ENCODE results near the gene BRD2. TPM values are rescaled to one million over a fixed set of nuclear protein-coding genes. Genes with fewer than 3 reads are reported as not detected.
"Not testable (repeated sequence)": the region's sequence is repeated elsewhere in the genome, so short reads cannot be mapped to it uniquely, and the experiment has no call there.

BRD2 gene
- total RNA-seq = 64.1 TPM
- long read RNA-seq, full-length matches to known transcripts = 2 of 14 reads
- long read RNA-seq, partial matches to known transcripts = 7 of 14 reads
- long read RNA-seq, other reads (novel, unspliced or antisense) = 5 of 14 reads

DNA sequence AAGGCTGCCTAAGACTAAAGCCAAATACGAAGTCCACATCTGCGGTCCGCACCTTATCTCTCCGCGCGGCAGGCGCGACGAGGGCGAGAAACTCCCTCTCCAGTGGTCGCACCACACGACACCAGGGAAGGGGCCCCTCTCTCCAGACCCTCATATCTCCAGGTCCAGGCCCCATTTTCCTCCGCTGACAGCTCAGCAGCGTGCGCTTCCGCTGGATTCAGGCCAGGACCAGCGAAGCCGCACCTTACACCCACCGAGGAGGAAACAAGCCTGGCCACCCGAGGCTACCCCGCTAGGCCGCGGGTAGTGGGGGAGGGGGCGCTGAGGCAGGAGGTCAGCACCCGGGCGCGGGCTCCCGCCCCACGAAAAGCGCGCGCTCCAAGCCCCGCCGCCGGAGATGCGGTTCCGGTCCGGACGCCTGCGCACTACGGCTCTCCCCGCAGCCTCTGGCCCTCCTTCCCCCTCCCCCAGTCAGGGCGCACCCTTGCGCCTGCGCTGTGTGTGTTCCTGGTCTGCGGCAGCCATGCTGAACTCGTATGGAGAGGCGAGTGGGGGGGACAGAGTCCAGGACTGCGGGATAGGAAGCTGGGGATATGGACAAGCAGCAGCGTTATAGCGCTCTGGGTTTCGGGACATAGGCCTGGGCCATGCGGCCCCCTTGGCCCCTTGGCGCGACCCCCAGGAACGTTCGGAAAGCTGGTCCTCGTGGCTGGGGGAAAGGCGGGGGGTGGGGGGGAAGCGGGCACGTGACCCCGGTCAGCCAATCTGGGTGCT lies at the start of gene BRD2:
Gene BRD2 (plus strand): TSS at position 502 of the 774 bp plus-strand sequence. CDS start 4,305 bp downstream, outside the sequence.
- DNase-seq (ENCODE audit: missing footprints) (peak; percentile 97), ATAC-seq (peak; percentile 74)
- intact Hi-C loops (cut with DNase I) = loop anchor here (5.0 kb wide), 1 partner anchor 36 kb away; no protein-coding TSS in a partner anchor

DNA sequence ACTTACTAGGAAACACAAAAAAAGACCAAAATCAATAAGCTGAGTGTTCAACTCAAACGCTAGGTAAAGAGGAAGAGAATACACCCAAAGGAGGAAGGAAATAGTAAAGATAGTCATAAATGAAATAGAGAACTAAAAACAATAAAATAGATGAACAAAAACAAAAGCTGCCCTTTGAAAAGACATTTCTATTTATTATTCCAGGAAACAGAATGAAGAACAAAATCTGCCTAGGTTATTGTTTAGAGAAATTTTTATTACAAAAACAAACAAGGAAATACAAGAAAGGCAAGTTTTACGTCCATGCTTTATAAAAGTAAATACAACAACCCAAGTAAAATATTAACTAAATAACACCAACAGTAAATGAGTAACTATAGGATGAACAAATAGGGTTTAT lies 47.7 kb upstream of the BRD2 start:
- intact Hi-C loops (cut with DNase I) = no loop called here
- no peak for ATAC-seq
- no peak for DNase-seq (ENCODE audit: missing footprints)

DNA sequence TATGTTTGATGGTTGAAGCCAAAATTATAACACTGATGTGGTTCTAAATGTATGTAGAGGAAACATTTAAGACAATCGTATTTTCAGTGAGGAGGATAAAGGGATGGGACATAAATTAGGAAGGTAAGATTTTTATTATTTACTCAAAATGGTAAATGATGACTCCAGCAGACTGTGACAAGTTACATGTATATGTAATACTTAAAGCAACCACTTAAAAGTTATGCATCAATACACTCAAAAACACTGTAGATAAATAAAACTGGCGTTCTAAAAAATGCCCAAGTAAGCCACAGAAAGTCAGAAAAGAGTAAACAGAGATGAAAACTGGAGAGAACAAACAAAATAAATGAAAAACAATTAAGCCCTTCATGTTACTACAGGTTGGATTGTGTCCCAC lies 46.3 kb upstream of the BRD2 start:
- intact Hi-C loops (cut with DNase I) = no loop called here
- DNase-seq (ENCODE audit: missing footprints) (no peak), ATAC-seq (no peak)

DNA sequence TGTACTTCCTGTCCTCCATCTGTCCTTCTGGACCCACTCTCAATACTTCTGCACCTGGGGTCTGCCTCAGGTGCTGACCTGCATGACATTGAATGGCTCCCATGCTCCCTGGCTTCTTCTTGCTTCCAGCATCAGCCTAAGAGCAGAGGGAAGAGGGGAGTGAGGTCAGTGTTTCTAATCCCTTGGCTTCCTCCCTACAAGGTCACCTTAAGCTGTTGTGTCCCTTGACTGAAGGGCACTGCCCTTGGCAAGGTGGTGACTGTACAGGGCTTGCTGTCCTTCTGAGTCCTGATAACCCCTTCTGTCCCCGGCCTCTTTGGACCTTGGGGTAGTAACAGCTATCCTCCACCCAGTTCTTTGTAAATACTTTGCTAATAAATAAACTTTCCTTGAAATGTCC lies 37.2 kb upstream of the BRD2 start:
- intact Hi-C loops (cut with DNase I) = loop anchor here (5.0 kb wide), 1 partner anchor 36 kb away; the partner anchor contains the start of gene BRD2
- no peak for DNase-seq (ENCODE audit: missing footprints)
- ATAC-seq = no peak

DNA sequence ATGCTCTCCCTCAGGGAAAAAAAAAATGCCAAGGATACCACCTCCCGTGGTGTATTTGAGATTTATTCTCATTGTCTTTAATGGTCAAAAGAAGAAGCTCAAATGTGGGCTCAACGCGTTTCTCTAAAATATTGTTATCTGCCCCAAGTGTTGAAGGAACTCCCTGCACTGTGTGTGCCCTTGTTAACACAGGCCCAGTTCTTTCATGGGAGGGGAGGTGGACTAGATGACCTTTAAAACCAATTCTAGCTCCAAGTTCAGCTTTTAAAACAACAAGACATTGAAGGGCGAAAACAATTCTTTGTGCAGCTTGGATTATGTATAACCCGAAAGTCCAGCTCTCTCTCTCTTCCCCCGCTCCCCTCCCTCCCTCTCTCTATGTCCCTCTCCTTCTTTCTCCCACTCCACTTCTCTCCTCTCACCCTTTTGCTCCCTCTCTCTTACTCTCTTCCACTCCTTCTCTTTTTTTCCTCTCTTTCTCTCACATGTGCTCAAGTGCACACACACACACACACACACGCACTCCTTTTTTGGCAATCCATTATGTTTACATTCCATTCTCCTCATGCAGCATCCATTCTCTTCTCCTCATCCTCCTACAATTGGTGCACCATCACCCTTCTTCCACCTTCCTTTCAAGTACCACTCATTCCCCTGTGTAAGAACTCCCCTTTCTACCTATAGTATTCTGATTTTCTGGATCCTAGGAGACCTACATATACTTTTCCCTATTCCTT lies 36.1 kb upstream of the BRD2 start:
- intact Hi-C loops (cut with DNase I) = loop anchor here (5.0 kb wide), 1 partner anchor 35 kb away; the partner anchor contains the start of gene BRD2
- ATAC-seq = no peak
- DNase-seq (ENCODE audit: missing footprints) = no peak

DNA sequence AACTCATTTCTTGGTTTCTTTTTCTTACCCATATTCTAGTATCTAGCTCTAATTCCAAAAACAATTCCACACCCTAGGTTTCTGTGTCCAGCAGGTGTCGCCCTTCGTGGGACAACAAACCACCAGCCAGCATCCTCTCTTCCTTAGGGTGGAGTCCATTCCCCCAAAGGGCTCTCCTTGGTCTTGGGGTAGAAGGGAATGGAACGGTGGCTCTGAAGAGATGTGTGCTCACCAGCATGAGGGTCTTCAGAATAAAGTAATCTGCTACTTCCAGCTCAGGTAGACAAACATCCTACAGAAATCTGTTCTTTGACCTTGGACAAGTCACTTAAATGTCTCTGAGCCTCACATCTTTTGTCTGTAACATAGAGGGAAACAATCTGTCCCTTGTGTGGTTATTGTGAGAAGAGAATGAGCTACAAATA lies 34.7 kb upstream of the BRD2 start:
- peak; percentile 73 for ATAC-seq
- intact Hi-C loops (cut with DNase I) = loop anchor here (1.0 to 5.0 kb wide), 3 partner anchors 19 to 51 kb away; partner anchors contain the start of genes BRD2 and HLA-DMA
- DNase-seq (ENCODE audit: missing footprints) = peak; percentile 84

DNA sequence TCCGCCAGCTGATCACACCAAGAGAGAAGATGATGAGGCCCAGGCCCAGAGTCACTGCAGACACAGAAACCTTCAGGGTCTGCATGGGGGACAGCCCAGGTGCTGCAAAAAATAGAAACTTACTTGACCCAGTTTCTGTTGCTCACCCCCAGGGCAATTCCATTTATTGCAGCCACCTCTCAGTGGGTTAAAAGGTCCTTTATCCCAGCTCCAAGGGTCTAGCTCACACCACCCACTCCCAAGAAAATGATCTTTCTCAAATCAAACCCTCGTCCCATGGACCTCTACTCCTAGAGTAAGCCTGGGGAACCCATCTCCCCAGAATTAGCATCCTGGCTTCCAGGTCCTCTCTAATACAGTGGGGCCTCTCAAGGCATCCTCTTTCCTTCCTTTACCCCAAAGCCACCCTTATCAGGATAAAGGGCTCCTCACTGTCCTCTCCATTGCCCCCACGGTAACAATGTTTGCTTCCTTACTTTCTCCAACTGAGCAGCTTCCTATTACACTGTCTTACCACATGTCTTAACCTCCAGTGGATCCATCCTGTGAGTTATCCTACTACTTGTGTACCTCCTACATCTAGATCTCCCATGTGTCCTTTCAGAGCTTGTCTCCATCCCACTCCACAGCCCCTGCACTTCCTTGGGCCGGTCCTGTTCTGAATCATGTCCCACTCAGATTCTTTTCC lies 32.7 kb upstream of the BRD2 start:
- no peak for ATAC-seq
- intact Hi-C loops (cut with DNase I) = loop anchor here (2.0 kb wide), 1 partner anchor 17 kb away; the partner anchor contains the start of gene HLA-DMA
- no peak for DNase-seq (ENCODE audit: missing footprints)

DNA sequence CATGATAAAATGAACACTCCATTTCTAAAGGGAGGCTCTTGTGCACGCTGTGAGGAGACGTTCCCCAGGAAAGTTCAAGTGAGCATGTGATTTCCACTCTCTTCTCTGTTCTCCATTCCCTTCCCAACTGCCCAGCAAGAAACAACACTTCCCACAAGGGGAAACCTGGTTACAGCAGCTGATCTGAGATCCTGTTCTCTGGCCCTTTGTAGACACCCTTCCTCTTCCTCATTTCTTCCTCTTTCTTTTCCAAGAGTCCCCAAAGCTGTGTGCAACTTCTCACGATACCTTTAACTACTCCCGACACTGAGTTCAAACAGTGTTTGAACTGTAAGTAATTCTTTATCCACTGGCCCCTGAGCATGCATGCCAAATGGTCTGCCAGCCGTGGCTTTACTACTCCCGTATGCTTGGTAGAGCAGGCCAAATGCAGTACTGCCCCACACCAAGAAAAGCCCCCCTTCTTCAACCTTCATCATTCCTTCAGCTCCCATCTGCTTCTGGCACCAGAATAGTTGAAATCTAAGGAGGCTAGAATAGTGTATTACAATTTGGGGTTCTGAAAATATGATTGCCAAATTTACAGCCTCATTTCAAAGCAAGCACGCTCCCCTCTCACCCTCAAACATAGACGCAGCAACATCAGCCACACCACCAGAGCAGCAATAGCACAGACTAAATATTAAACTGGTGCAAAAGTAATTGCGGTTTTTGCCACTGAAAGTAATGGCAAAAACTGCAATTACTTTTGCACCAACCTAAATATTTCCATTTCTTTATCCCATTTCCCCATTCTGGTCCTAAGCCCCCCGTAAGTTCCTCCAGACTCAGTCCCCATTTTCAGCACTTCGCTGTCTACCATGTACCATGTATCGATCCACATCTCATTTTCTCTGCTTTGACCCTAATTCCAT lies 31.9 kb upstream of the BRD2 start:
- intact Hi-C loops (cut with DNase I) = no loop called here
- DNase-seq (ENCODE audit: missing footprints) (no peak), ATAC-seq (peak; percentile 31)

DNA sequence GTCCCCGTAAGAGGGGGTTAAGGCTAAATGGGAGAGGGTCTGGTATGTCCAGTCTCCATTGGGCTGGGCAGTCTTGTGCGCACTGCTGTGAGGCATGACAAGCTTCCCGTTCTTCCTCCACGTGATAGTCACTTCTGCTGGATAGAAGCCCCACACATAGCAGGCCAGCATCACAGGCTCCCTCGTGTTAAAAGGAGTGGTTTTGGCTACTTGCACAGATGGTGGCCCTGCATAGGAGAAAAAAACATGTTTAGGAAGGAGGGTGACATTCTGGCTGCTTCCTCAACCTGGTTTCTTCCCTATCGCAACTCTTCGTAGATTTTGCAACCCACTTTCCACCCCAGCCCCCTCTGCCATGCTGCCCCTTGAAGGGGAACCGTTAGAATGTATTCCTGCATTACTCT lies 31.2 kb upstream of the BRD2 start:
- intact Hi-C loops (cut with DNase I) = no loop called here
- ATAC-seq = peak; percentile 51
- no peak for DNase-seq (ENCODE audit: missing footprints)

DNA sequence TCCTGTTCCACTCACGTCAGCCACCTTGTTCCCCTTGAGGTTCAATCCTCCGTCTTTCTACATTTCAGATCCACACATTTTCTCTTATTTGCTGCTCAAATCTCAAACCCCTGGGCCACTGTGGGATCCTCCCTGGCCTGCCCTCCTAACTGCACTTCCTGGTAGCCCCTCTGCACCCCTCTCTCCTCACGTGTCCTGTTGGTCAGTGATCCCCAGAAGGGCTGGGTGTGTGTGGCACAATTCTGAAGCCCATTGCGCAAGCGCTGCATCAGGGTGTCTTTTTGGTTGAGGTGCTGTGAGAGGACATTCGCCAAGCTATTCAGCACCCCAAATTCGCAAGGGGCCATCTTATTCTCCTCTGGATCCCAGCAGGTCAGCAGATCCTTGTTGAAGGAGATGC lies 29.9 kb upstream of the BRD2 start:
- ATAC-seq (no peak), DNase-seq (ENCODE audit: missing footprints) (no peak)
- intact Hi-C loops (cut with DNase I) = no loop called here

DNA sequence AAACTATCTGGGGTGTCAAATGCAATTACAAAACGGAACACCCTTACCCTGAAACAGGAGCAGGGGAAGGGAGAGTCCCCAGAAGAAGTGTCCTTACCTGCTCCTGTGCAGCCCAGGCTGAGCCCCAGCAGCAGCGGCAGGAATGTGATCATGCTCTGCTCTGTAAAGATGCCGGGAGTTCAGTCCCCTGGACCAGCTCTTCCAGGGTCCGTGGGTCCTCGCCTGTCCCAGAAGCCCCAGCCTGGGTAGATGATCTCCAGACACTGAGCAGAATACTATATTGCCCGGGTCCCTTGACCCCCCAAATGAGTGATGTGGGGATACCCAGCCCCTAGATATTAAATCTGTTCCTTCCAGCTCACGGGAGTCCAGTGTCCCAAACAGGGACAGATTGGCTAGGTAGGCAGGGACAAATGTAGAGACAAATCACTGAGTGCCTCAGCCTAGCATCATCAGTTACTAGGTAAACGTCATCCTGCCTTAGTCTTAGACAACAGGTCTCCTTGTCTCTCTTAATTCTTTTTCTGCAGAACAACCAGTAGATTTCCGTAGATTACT lies 27.7 kb upstream of the BRD2 start, which contains the start of gene HLA-DMB:
Gene HLA-DMB (minus strand): TSS at position 373 of the 558 bp plus-strand sequence. CDS start 221 bp downstream, at position 152.
- ATAC-seq (peak; percentile 92), DNase-seq (ENCODE audit: missing footprints) (no peak)
- intact Hi-C loops (cut with DNase I) = loop anchor here (1.0 kb wide), 1 partner anchor 46 kb away; no protein-coding TSS in a partner anchor

DNA sequence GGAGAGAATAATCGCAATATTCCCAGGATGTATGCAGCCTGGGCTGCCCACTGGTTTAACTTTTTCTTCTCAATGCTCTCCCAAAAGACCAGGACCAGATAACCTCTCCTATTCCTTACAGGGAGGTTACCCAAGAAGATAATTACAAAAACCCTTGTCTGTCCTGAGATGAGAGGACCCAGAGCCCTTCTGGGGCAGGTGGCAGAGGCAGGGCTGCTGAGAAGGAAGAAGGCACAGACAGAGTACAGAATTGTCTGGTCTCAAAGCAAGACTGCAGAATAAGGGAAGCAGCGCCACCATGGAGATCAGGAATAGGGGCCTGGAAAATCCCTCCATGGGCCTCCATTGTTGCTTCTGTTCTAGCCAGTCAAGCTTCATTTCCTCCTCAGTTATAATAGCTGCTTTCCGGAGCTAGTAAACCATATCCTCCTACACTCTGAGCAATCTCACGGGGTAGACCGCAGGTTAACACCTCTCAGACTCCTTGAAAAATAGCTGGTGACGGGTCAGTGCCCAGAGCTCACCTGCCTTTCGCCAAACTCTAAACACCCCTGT lies 27.1 kb upstream of the BRD2 start:
- no peak for DNase-seq (ENCODE audit: missing footprints)
- no peak for ATAC-seq
- intact Hi-C loops (cut with DNase I) = loop anchor here (1.0 kb wide), 1 partner anchor 47 kb away; no protein-coding TSS in a partner anchor

DNA sequence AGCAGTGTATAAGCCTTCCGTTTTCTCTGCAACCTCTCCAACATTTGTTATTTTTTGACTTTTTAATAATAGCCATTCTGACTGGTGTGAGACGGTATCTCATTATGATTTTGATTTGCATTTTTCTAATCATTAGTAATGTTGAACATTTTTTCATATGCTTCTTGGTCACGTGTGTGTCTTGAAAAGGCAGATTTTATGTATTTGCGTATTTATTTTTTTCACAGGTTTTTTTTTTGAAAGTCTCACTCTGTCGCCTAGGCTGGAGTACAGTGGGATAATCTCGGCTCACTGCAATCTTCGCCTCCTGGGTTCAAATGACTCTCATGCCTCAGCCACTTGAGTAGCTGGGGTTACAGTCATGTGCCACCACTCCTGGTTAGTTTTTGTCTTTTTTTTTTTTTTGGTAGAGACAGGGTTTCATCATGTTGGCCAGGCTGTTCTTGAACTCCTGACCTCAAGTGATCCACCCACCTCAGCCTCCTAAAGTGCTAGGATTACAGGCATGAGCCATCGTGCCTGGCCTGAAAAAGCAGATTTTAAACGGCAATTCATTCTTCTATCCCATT lies 25.8 kb upstream of the BRD2 start:
- ATAC-seq; DNase-seq (ENCODE audit: missing footprints); intact Hi-C loops (cut with DNase I): not testable (repeated sequence)

DNA sequence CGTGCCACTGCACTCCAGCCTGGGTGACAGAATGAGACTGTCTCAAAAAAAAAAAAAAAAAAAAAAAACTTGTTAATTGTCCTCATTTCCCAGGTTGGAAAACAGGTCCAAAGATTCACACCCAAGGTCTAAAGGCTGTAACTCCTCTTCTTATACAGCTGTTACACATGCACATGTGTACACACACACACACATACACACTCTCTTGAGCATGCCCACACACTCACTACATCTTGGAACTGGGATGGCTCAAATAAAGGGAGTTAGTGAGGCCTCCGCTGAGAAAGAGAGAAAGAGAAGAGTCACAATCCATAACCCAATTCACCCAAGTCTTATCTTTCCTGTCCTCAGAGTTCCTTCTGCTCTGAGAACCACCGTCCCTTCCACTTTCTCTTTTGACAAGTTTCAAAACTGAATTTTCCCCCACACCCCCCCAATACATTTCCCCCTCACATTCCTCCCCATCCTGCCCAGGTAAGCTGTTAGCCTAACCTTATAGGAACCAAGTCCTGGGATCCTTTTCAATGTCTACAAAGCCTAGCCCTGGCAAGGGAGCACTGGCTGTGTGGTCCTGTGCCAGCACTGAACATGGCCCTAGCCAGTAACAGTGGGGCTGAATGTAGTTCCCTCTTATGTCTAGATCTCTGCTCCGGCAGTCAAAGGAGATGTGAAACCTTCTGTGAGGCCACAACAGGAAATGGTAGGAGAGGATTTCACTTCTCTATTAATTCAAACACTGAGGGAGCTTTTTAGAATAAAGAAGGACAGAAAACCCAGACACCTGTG lies 24.3 kb upstream of the BRD2 start:
- no peak for DNase-seq (ENCODE audit: missing footprints)
- intact Hi-C loops (cut with DNase I) = no loop called here
- ATAC-seq = peak; percentile 53

DNA sequence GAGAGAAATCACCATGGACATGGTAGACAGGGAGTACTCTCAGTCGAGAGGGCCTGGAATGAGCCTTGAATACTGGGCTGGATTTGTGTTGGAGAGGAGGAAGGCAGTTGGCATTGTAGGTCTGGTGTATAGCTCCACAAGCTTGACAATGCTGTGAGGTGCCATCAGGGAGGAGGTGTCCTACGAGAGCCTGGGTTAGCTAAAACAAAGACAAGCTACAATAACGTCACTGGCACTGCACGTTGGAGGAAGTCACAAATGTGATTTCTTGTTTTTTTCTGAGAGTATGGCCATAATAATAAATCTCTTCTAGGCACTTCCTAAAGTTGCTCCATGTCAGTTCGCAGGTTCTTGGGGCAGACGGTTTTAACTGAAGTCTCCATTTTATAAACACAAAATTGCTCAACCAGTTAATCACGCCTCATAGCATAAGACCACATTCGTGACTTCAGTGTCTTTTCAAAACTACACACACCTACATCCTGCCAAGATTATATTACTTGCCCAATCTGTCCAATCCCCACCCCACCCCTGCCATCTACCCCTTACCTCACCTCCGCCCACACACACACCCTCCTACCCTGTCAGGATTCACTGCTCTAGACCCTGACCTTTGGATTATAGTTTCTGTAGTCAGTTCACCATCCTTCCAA lies 23.2 kb upstream of the BRD2 start:
- no peak for DNase-seq (ENCODE audit: missing footprints)
- no peak for ATAC-seq
- intact Hi-C loops (cut with DNase I) = no loop called here

DNA sequence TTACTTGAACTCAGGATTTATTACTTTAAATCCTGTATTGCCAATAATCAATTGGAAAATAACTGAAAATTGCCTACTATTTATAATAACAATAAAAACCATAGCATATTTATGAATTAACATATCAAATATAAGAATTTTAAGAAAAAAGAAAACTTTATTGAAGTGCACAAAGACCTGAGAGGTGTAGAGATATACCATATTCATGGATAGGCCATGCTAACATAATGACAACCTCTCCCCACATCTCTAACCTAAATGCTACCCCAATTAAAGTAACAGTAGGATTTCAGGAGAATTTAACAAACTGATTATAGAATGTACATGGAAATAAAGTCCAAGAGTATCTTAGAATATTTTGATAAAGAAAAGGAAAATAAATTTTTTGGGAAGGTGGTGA lies 22.4 kb upstream of the BRD2 start:
- intact Hi-C loops (cut with DNase I) = no loop called here
- DNase-seq (ENCODE audit: missing footprints) (no peak), ATAC-seq (no peak)
